GM19035 (cell line): Measurements from ENCODE around the gene RGCC.

Experiments used
- ATAC-seq: cut with Tn5 transposase; IDR thresholded peaks from one replicate; pipeline ENCODE4 v1.9.1; 2021; ENCODE audit not compliant: unreplicated experiment

RGCC gene

GRCh38 chr13:41452462-41452861 is 4.9 kb upstream of the RGCC start:
- ATAC-seq = no peak

- ATAC-seq = no peak
These were observed 3.7 kb upstream of the RGCC start for GRCh38 chr13:41453620-41454019.

GRCh38 chr13:41454170-41454569 is 3.2 kb upstream of the RGCC start:
- ATAC-seq = no peak

GRCh38 chr13:41455725-41456419 is 1.5 kb upstream of the RGCC start:
- no peak for ATAC-seq

- ATAC-seq = peak; percentile 14
These were observed 338 bp downstream of the RGCC start for GRCh38 chr13:41457589-41458186.

GRCh38 chr13:41458187-41458760 is 924 bp downstream of the RGCC start:
- peak; percentile 26 for ATAC-seq

GRCh38 chr13:41458761-41459431 is 1.5 kb downstream of the RGCC start:
- no peak for ATAC-seq

GRCh38 chr13:41459432-41460073 is 2.2 kb downstream of the RGCC start:
- no peak for ATAC-seq

- ATAC-seq = no peak
These were observed 2.7 kb downstream of the RGCC start for GRCh38 chr13:41460074-41460465.

GRCh38 chr13:41460930-41461329 is 3.6 kb downstream of the RGCC start:
- no peak for ATAC-seq

GRCh38 chr13:41461527-41462139 is 4.3 kb downstream of the RGCC start:
- no peak for ATAC-seq

GRCh38 chr13:41462427-41462826 is 5.1 kb downstream of the RGCC start:
- ATAC-seq = no peak

GRCh38 chr13:41463838-41464602 is 6.7 kb downstream of the RGCC start:
- peak; percentile 36 for ATAC-seq

GRCh38 chr13:41465241-41465847 is 8.0 kb downstream of the RGCC start:
- peak; percentile 96 for ATAC-seq

GRCh38 chr13:41465898-41466320 is 8.6 kb downstream of the RGCC start:
- ATAC-seq = no peak

- no peak for ATAC-seq
These were observed 10.1 kb downstream of the RGCC start for GRCh38 chr13:41467425-41467945.

GRCh38 chr13:41468631-41469030 is 11.3 kb downstream of the RGCC start:
- no peak for ATAC-seq

GRCh38 chr13:41470196-41470595 is 12.8 kb downstream of the RGCC start:
- ATAC-seq = no peak

GRCh38 chr13:41471785-41472184 is 14.4 kb downstream of the RGCC start:
- no peak for ATAC-seq

- no peak for ATAC-seq
These were observed 29.9 kb downstream of the RGCC start for GRCh38 chr13:41487222-41487621.
